Upper lobe of left lung (tissue), 6 donors: ENCODE results near the gene IKBIP. TPM values are rescaled to one million over a fixed set of nuclear protein-coding genes. Genes with fewer than 3 reads are reported as not detected.
"Not testable (repeated sequence)": the region's sequence is repeated elsewhere in the genome, so short reads cannot be mapped to it uniquely, and the experiment has no call there.

Source experiments
- ATAC-seq, 2 donors: fragments of 200-7000 bp; cut with Tn5 transposase; one replicate each; pipeline ENCODE4 v1.9.1; 2022; ENCODE audit warnings: mild to moderate bottlenecking in 2 of 2, moderate library complexity in 2 of 2; ENCODE audit not compliant: low FRiP score in 2 of 2
- DNase-seq, 2 donors: peaks; one replicate each; pipeline ENCODE4 v3.0.0-alpha.2; 2019 to 2020
- H3K27ac ChIP-seq, 4 donors: fragments of 200-600 bp; sonication (generic); one replicate each; pipeline ENCODE4 v1.5.1; 2016 to 2019
- H3K27me3 ChIP-seq, 4 donors: fragments of 200-600 bp; sonication (generic); one replicate each; pipeline ENCODE4 v1.5.1; 2017 to 2019
- H3K36me3 ChIP-seq, 4 donors: fragments of 200-600 bp; sonication (generic); one replicate each; pipeline ENCODE4 v1.5.1; 2016 to 2019
- H3K4me1 ChIP-seq, 4 donors: fragments of 200-600 bp; sonication (generic); one replicate each; pipeline ENCODE4 v1.5.1; 2018 to 2019
- H3K4me3 ChIP-seq, 4 donors: fragments of 200-600 bp; sonication (generic); one replicate each; pipeline ENCODE4 v1.5.1; 2017 to 2019; ENCODE audit warnings: mild to moderate bottlenecking in 2 of 4, moderate library complexity in 1 of 4
- H3K9me3 ChIP-seq, 4 donors: fragments of 200-600 bp; sonication (generic); one replicate each; pipeline ENCODE4 v1.5.1; 2018 to 2019
- EP300 ChIP-seq, 4 donors: sonication (generic); formaldehyde crosslinking; IDR thresholded peaks; one replicate each; pipeline ENCODE4 v1.5.1; 2017; ENCODE audit warnings: antibody characterized with exemption in 4 of 4, control low read depth in 2 of 4
- POLR2A ChIP-seq, 4 donors: fragments of 450-650 bp; IDR thresholded peaks; one replicate each; pipeline ENCODE4 v1.5.1; 2016 to 2017; ENCODE audit warnings: antibody characterized with exemption in 4 of 4, mild to moderate bottlenecking in 2 of 4
- POLR2AphosphoS5 ChIP-seq, 2 donors: sonication (generic); formaldehyde crosslinking; IDR thresholded peaks; one replicate each; pipeline ENCODE4 v1.5.1; 2017; ENCODE audit warnings: antibody characterized with exemption in 2 of 2
- WGBS, 2 donors: methylation state at CpG; one replicate each; pipeline ENCODE4 v1.1.5; 2017 to 2018; 5-methylcytosine and 5-hydroxymethylcytosine counted together
- total RNA-seq, 6 donors: library from RNA; depleted of rRNA in 4 of 6; stranded (reverse); fragments of >200 nt in 4 of 6; gene quantifications; one replicate each; pipeline versions ENCODE4 v1.1.0 to v1.2.1, GENCODE V29; 2016 to 2021
- TF ChIP-seq, protein P1 (sequence below), 6 experiments: fragments of 450-650 bp in 4 of 6; fragments of 200-600 bp in 2 of 6; sonication (generic) in 2 of 6; IDR thresholded peaks; one replicate each; pipeline ENCODE4 v1.5.1; 2016 to 2019; ENCODE audit warnings: antibody characterized with exemption in 6 of 6
- donor health status: DM: no; HTN: no; CAD: no; lungs with moderate emphysema.
- donor health status: DM: no; HTN: yes; CAD: no; lungs with severe emphysema.

IKBIP gene
- total RNA-seq, 6 donors from 2014 or later, result 1.0 to 17.8 (median 11.2) TPM

GRCh38 chr12:98601924-98602323, 42.7 kb downstream of the IKBIP start:
- no peak for TF ChIP-seq POLR2A (IDR thresholded peaks at IDR 0.05)
- TF ChIP-seq, protein P1, sequence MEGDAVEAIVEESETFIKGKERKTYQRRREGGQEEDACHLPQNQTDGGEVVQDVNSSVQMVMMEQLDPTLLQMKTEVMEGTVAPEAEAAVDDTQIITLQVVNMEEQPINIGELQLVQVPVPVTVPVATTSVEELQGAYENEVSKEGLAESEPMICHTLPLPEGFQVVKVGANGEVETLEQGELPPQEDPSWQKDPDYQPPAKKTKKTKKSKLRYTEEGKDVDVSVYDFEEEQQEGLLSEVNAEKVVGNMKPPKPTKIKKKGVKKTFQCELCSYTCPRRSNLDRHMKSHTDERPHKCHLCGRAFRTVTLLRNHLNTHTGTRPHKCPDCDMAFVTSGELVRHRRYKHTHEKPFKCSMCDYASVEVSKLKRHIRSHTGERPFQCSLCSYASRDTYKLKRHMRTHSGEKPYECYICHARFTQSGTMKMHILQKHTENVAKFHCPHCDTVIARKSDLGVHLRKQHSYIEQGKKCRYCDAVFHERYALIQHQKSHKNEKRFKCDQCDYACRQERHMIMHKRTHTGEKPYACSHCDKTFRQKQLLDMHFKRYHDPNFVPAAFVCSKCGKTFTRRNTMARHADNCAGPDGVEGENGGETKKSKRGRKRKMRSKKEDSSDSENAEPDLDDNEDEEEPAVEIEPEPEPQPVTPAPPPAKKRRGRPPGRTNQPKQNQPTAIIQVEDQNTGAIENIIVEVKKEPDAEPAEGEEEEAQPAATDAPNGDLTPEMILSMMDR (IDR thresholded peaks at IDR 0.05), result no peak
- no peak for TF ChIP-seq EP300 (IDR thresholded peaks at IDR 0.05)
- no peak for TF ChIP-seq POLR2AphosphoS5 (IDR thresholded peaks at IDR 0.05)
- H3K4me1 ChIP-seq, result peaks cover 0 to under 1% (median 0%) of the 10 kb centered on the region in 4 donors
- no peak for ATAC-seq
- H3K36me3 ChIP-seq, result peaks cover 56 to 80% (median 74%) of the 10 kb centered on the region in 4 donors
- no peak overlapping the region for H3K4me3 ChIP-seq
- no peaks in the 10 kb centered on the region for H3K9me3 ChIP-seq
- no peaks in the 10 kb centered on the region for H3K27me3 ChIP-seq
- no peak overlapping the region for H3K27ac ChIP-seq
- no peak for DNase-seq
- 91 to 92% methylated on average over 8 of the region's 8 CpGs for WGBS, 2 donors

DNA sequence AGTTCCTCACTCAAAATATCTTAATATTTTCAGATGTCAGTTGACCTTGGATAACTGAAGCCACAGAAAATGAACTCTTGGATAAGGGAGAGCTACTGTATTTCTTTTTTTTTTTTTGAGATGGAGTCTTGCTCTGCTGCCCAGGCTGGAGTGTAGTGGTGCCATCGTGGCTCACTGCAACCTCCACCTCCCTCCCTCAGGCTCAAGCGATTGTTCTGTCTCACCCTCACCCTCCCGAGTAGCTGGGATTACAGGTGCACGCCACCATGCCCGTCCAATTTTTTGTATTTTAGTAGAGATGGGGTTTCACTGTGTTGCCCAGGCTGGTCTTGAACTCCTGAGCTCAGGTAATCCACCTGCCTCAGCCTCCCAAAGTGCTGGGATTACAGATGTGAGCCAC, 47.3 kb downstream of the IKBIP start:
- not testable (repeated sequence) for DNase-seq
- WGBS, 2 donors, result 88 to 95% methylated on average over 5 of the region's 5 CpGs
- H3K36me3 ChIP-seq, result peaks cover 47 to 65% (median 54%) of the 10 kb centered on the region in 4 donors

GRCh38 chr12:98595243-98595988, 49.2 kb downstream of the IKBIP start:
- 53 to 54% methylated on average over 3 of the region's 3 CpGs for WGBS, 2 donors
- ATAC-seq (no peak), DNase-seq (no peak)
- Histone ChIP-seq H3K27ac (peak overlapping the region in 3 of 4 donors; percentile 95 to 99 (median 99)), H3K9me3 (no peaks in the 10 kb centered on the region), H3K4me1 (peaks cover 15 to 32% (median 19%) of the 10 kb centered on the region in 4 donors), H3K27me3 (no peaks in the 10 kb centered on the region), H3K36me3 (peaks cover 31 to 46% (median 35%) of the 10 kb centered on the region in 4 donors), H3K4me3 (peak overlapping the region in 3 of 4 donors; percentile 72 to 80 (median 79))
- no peak for TF ChIP-seq POLR2A (IDR thresholded peaks at IDR 0.05)
- TF ChIP-seq EP300 (IDR thresholded peaks at IDR 0.05), result no peak
- TF ChIP-seq, protein P1 (IDR thresholded peaks at IDR 0.05), result no peak
- no peak for TF ChIP-seq POLR2AphosphoS5 (IDR thresholded peaks at IDR 0.05)

More for the DNA sequence above, 47.3 kb downstream of the IKBIP start:
- not testable (repeated sequence) for H3K27ac ChIP-seq, H3K9me3 ChIP-seq, ATAC-seq, H3K27me3 ChIP-seq, H3K4me3 ChIP-seq
- H3K4me1 ChIP-seq, result peaks cover 15 to 32% (median 19%) of the 10 kb centered on the region in 4 donors

DNA sequence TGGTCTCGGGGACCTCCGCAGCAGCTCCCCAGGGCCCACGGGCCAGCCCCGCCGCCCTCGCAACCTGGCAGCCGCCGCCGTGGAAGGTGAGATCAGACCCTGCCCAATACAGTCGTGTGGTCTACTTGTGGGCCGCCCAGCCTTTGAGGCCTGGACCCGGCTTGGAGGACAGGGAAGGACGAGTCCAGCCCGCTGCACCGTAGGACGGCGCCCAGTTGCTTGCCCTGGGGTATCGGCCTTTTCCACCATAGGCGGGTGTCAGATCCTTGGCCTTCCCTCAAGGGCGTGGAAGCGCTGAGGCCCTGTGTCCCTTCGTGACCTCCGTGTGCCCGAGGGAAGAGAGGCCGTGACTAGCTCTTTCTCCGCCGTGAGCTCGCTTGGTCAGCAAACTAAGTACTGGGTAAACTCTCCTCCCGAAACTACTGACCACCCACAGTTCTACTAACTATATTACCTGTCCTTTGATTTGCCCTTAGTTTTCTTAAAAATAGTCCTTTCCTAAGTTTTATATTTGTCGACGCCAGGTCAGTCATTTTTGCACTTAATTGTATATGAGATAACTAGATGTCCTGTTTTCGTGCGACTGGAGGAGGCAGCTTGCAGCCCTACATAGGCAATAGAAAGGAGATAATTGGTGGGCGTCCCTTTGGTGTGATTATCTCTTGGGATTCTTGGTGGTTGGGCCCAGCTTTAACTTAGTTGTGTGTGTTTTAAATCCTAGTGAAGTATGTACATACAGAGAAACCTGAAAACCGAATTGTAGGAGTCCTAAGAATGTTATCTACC, 50.3 kb downstream of the IKBIP start:
- Histone ChIP-seq H3K4me1 (peaks cover 15 to 32% (median 19%) of the 10 kb centered on the region in 4 donors), H3K27me3 (no peaks in the 10 kb centered on the region), H3K9me3 (no peaks in the 10 kb centered on the region), H3K4me3 (peak overlapping the region; percentile 72 to 91 (median 80)), H3K27ac (peak overlapping the region; percentile 95 to 99 (median 98)), H3K36me3 (peaks cover 20 to 34% (median 23%) of the 10 kb centered on the region in 4 donors)
- ATAC-seq (peak; percentile 73 to 78), DNase-seq (peak; percentile 50 to 91)
- WGBS, 2 donors, result 0 to 1% methylated on average over 15 to 24 of the region's 35 CpGs
- TF ChIP-seq EP300 (IDR thresholded peaks at IDR 0.05), result no peak
- TF ChIP-seq, protein P1 (IDR thresholded peaks at IDR 0.05), result no peak
- no peak for TF ChIP-seq POLR2AphosphoS5 (IDR thresholded peaks at IDR 0.05)
- no peak for TF ChIP-seq POLR2A (IDR thresholded peaks at IDR 0.05)
